OCI-LY3 (cell line): ENCODE measurements around the gene KLHL29.

Experiments used
- CTCF ChIP-seq: fragments of 200-600, 300-600 bp; sonication (generic); IDR thresholded peaks from 2 replicates; pipeline ENCODE4 v1.5.1; 2014; ENCODE audit warnings: antibody characterized with exemption, low read length, low read depth
- EZH2phosphoT487 ChIP-seq: fragments of 200-600 bp; shearing (Covaris generic); IDR thresholded peaks from 2 replicates; pipeline ENCODE4 v1.6.1; 2018; ENCODE audit warnings: antibody characterized with exemption, mixed run types, low read depth

GRCh38 chr2:23521060-23521459 is 136.1 kb downstream of the KLHL29 start:
- TF ChIP-seq CTCF (no peak), EZH2phosphoT487 (no peak)
